ENCODE results near the gene PRDM16.

- TF ChIP-seq CTCF (IDR thresholded peaks at IDR 0.05) (no peak), POLR2A (IDR thresholded peaks at IDR 0.05) (no peak), POLR2AphosphoS5 (IDR thresholded peaks at IDR 0.05) (no peak), EP300 (IDR thresholded peaks at IDR 0.05) (no peak)
These were observed 126.4 kb downstream of the PRDM16 start for GRCh38 chr1:3195480-3195815.
